ENCODE data around the gene BRMS1L. TPM values are rescaled to one million over a fixed set of nuclear protein-coding genes. Genes with fewer than 3 reads are reported as not detected.

The BRMS1L gene
- total RNA-seq, 1 experiment from 2014 or later, result 10.5 TPM

GRCh38 chr14:35809597-35809996 is 16.5 kb upstream of the BRMS1L start:
- Mint-ChIP-seq H3K27me3 (ENCODE audit: unreplicated experiment) (no peaks in the 10 kb centered on the region), H3K9me3 (ENCODE audit: low read depth, unreplicated experiment) (no peaks in the 10 kb centered on the region), H3K27ac (ENCODE audit: unreplicated experiment) (peak overlapping the region; percentile 91), H3K4me3 (ENCODE audit: low read depth, unreplicated experiment) (peak overlapping the region; percentile 86), H3K36me3 (ENCODE audit: insufficient read depth, unreplicated experiment) (peaks cover 23% of the 10 kb centered on the region), H3K4me1 (ENCODE audit: low read depth, unreplicated experiment) (peaks cover 9% of the 10 kb centered on the region)
- CTCF ChIA-PET, result interaction anchor here (0.7 kb wide), 1 partner anchor 141 kb away, joined by 4 read pairs; no protein-coding TSS in a partner anchor
- intact Hi-C loops (cut with micrococcal nuclease; ENCODE audit: unreplicated experiment), result loop anchor here (1.0 kb wide), 1 partner anchor 17 kb away; the partner anchor contains the start of gene BRMS1L
- TF ChIP-seq CTCF (IDR thresholded peaks at IDR 0.05; ENCODE audit: unreplicated experiment), result no peak
- no peak for DNase-seq
- no TSS peak for BruUV-seq (replicated peaks)

DNA sequence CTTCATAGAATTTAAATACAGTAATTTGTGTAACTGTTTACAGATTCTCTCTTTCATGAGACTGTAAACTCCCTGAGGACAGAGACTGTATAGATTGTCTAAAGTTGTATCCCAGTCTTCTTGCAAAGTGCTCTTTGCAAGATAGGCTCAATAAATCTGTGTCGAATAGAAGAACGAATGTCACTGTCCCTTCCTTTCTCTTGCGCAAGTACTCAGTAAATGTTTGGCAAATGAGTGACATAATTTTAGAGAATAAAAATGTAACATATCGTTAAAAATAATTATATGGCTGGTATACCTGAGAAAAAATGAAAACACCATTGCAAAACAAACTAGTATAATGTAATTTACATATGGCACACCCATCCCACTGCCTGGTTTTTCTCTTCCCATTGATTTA is 15.2 kb upstream of the BRMS1L start:
- Mint-ChIP-seq H3K4me1 (ENCODE audit: low read depth, unreplicated experiment) (peaks cover 9% of the 10 kb centered on the region), H3K9me3 (ENCODE audit: low read depth, unreplicated experiment) (no peaks in the 10 kb centered on the region), H3K27me3 (ENCODE audit: unreplicated experiment) (no peaks in the 10 kb centered on the region), H3K4me3 (ENCODE audit: low read depth, unreplicated experiment) (no peak overlapping the region), H3K27ac (ENCODE audit: unreplicated experiment) (no peak overlapping the region), H3K36me3 (ENCODE audit: insufficient read depth, unreplicated experiment) (peaks cover 23% of the 10 kb centered on the region)
- intact Hi-C loops (cut with micrococcal nuclease; ENCODE audit: unreplicated experiment), result no loop called here
- DNase-seq, result no peak
- no TSS peak for BruUV-seq (replicated peaks)
- CTCF ChIA-PET, result no interaction called here
- no peak for TF ChIP-seq CTCF (IDR thresholded peaks at IDR 0.05; ENCODE audit: unreplicated experiment)

GRCh38 chr14:35814371-35815005 is 11.7 kb upstream of the BRMS1L start:
- Mint-ChIP-seq H3K9me3 (ENCODE audit: low read depth, unreplicated experiment) (no peaks in the 10 kb centered on the region), H3K36me3 (ENCODE audit: insufficient read depth, unreplicated experiment) (peaks cover 6% of the 10 kb centered on the region), H3K27ac (ENCODE audit: unreplicated experiment) (no peak overlapping the region), H3K4me3 (ENCODE audit: low read depth, unreplicated experiment) (no peak overlapping the region), H3K4me1 (ENCODE audit: low read depth, unreplicated experiment) (peaks cover 2% of the 10 kb centered on the region), H3K27me3 (ENCODE audit: unreplicated experiment) (no peaks in the 10 kb centered on the region)
- BruUV-seq (replicated peaks), result no TSS peak
- TF ChIP-seq CTCF (IDR thresholded peaks at IDR 0.05; ENCODE audit: unreplicated experiment), result peak; percentile 73
- CTCF ChIA-PET, result no interaction called here
- intact Hi-C loops (cut with micrococcal nuclease; ENCODE audit: unreplicated experiment), result no loop called here
- peak; percentile 82 for DNase-seq

GRCh38 chr14:35818346-35819115 is 7.6 kb upstream of the BRMS1L start:
- Mint-ChIP-seq H3K9me3 (ENCODE audit: low read depth, unreplicated experiment) (no peaks in the 10 kb centered on the region), H3K27me3 (ENCODE audit: unreplicated experiment) (no peaks in the 10 kb centered on the region), H3K27ac (ENCODE audit: unreplicated experiment) (no peak overlapping the region), H3K4me1 (ENCODE audit: low read depth, unreplicated experiment) (no peaks in the 10 kb centered on the region), H3K4me3 (ENCODE audit: low read depth, unreplicated experiment) (no peak overlapping the region), H3K36me3 (ENCODE audit: insufficient read depth, unreplicated experiment) (no peaks in the 10 kb centered on the region)
- peak; percentile 44 for DNase-seq
- CTCF ChIA-PET, result interaction anchor here (0.7 to 1.2 kb wide), 3 partner anchors 8 to 1312 kb away, joined by 3 to 5 read pairs (median 4); partner anchors contain the start of gene RALGAPA1
- no TSS peak for BruUV-seq (replicated peaks)
- TF ChIP-seq CTCF (IDR thresholded peaks at IDR 0.05; ENCODE audit: unreplicated experiment), result peak; percentile 50
- intact Hi-C loops (cut with micrococcal nuclease; ENCODE audit: unreplicated experiment), result no loop called here

All from Calu3 (cell line).